Osteocyte (in vitro differentiated cells): ENCODE results near the gene MEG3. TPM values are rescaled to one million over a fixed set of nuclear protein-coding genes. Genes with fewer than 3 reads are reported as not detected.

ENCODE experiments used
- DNase-seq: peaks from one replicate; pipeline ENCODE4 v3.0.0; 2021; ENCODE audit warnings: mixed read lengths; ENCODE audit not compliant: unreplicated experiment; ENCODE audit errors: extremely low spot score
- H3K27ac Mint-ChIP-seq: one replicate; pipeline ENCODE4 v1.8.0; 2021; ENCODE audit warnings: mild to moderate bottlenecking, mixed read lengths; ENCODE audit not compliant: unreplicated experiment
- H3K27me3 Mint-ChIP-seq: one replicate; pipeline ENCODE4 v1.8.0; 2021; ENCODE audit warnings: mixed read lengths; ENCODE audit not compliant: unreplicated experiment
- H3K36me3 Mint-ChIP-seq: one replicate; pipeline ENCODE4 v1.8.0; 2021; ENCODE audit warnings: mixed read lengths; ENCODE audit not compliant: unreplicated experiment
- H3K4me1 Mint-ChIP-seq: one replicate; pipeline ENCODE4 v1.8.0; 2021; ENCODE audit warnings: mixed read lengths; ENCODE audit not compliant: unreplicated experiment
- H3K4me3 Mint-ChIP-seq: one replicate; pipeline ENCODE4 v1.8.0; 2021; ENCODE audit warnings: mild to moderate bottlenecking, moderate library complexity, mixed read lengths; ENCODE audit not compliant: unreplicated experiment
- H3K9me3 Mint-ChIP-seq: one replicate; pipeline ENCODE4 v1.8.0; 2021; ENCODE audit warnings: mixed read lengths; ENCODE audit not compliant: unreplicated experiment
- CTCF ChIP-seq: fragments of 200-600 bp; sonication (generic); IDR thresholded peaks from 2 replicates; pipeline ENCODE4 v1.5.0; 2021; ENCODE audit warnings: antibody characterized with exemption, mild to moderate bottlenecking, moderate library complexity
- total RNA-seq: library from RNA; stranded (reverse); gene quantifications from 2 replicates; pipeline ENCODE4 v1.2.1, GENCODE V29; 2021

The MEG3 gene
- total RNA-seq, 1 donor from 2014 or later, result not detected

GRCh38 chr14:100778951-100779690 lies 46.8 kb upstream of the MEG3 start:
- no peaks in the 10 kb centered on the region for H3K36me3 Mint-ChIP-seq
- no peak overlapping the region for H3K4me3 Mint-ChIP-seq
- no peaks in the 10 kb centered on the region for H3K4me1 Mint-ChIP-seq
- peaks cover 16% of the 10 kb centered on the region for H3K27me3 Mint-ChIP-seq
- DNase-seq, result peak; percentile 70
- no peak for TF ChIP-seq CTCF
- no peak overlapping the region for H3K27ac Mint-ChIP-seq
- no peaks in the 10 kb centered on the region for H3K9me3 Mint-ChIP-seq

GRCh38 chr14:100779691-100780080 lies 46.2 kb upstream of the MEG3 start:
- no peak for TF ChIP-seq CTCF
- no peak overlapping the region for H3K4me3 Mint-ChIP-seq
- peak; percentile 81 for DNase-seq
- H3K4me1 Mint-ChIP-seq, result no peaks in the 10 kb centered on the region
- no peaks in the 10 kb centered on the region for H3K9me3 Mint-ChIP-seq
- H3K36me3 Mint-ChIP-seq, result no peaks in the 10 kb centered on the region
- H3K27ac Mint-ChIP-seq, result no peak overlapping the region
- peaks cover 16% of the 10 kb centered on the region for H3K27me3 Mint-ChIP-seq

- Mint-ChIP-seq H3K27me3 (peaks cover 17% of the 10 kb centered on the region), H3K4me3 (no peak overlapping the region), H3K9me3 (no peaks in the 10 kb centered on the region), H3K36me3 (no peaks in the 10 kb centered on the region), H3K27ac (no peak overlapping the region), H3K4me1 (no peaks in the 10 kb centered on the region)
- DNase-seq, result peak; percentile 80
- no peak for TF ChIP-seq CTCF
These were observed 45.7 kb upstream of the MEG3 start for GRCh38 chr14:100780246-100780645.

GRCh38 chr14:100780646-100781355 lies 45.1 kb upstream of the MEG3 start:
- no peaks in the 10 kb centered on the region for H3K4me1 Mint-ChIP-seq
- no peak overlapping the region for H3K4me3 Mint-ChIP-seq
- no peak overlapping the region for H3K27ac Mint-ChIP-seq
- TF ChIP-seq CTCF, result no peak
- H3K36me3 Mint-ChIP-seq, result no peaks in the 10 kb centered on the region
- no peaks in the 10 kb centered on the region for H3K9me3 Mint-ChIP-seq
- peak; percentile 59 for DNase-seq
- H3K27me3 Mint-ChIP-seq, result peaks cover 19% of the 10 kb centered on the region

GRCh38 chr14:100781952-100782351 lies 44.0 kb upstream of the MEG3 start:
- Mint-ChIP-seq H3K4me1 (no peaks in the 10 kb centered on the region), H3K36me3 (no peaks in the 10 kb centered on the region), H3K4me3 (no peak overlapping the region), H3K27me3 (peaks cover 22% of the 10 kb centered on the region), H3K9me3 (no peaks in the 10 kb centered on the region), H3K27ac (no peak overlapping the region)
- TF ChIP-seq CTCF, result no peak
- no peak for DNase-seq
